Measurements from ENCODE around the gene AWAT2. TPM values are rescaled to one million over a fixed set of nuclear protein-coding genes. Genes with fewer than 3 reads are reported as not detected.
"Not testable (repeated sequence)": the region's sequence is repeated elsewhere in the genome, so short reads cannot be mapped to it uniquely, and the experiment has no call there.

Gene AWAT2
- total and polyA plus RNA-seq, 4 donors = not detected

DNA sequence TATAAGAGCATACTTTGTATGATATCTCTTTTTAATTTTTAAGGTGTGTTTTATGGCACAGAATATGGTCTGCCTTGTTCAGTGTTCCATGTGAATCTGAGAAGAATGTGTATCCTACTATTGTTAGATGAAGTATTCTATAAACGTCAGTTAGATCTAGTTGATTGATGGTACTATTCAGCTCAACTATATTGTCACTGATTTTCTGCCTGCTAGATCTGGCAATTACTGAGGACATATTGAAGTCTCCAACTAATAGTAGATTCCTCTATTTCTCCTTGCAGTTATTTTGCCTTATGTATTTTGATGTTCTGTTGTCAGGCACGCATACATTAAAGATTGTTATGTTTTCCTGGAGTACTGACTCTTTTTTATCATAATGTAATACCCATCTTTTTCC is 39.8 kb downstream of the AWAT2 start:
- Histone ChIP-seq H3K27me3 (ENCODE audit: control insufficient read depth, insufficient read depth, low read length) (no peaks in the 10 kb centered on the region), H3K4me1 (ENCODE audit: control insufficient read depth, insufficient read depth, low read length) (peaks cover 16% of the 10 kb centered on the region), H3K27ac (ENCODE audit: low read depth, low read length) (no peak overlapping the region), H3K4me3 (ENCODE audit: low read depth, low read length) (no peak overlapping the region), H3K9me3 (ENCODE audit: control insufficient read depth, insufficient read depth, low read length) (peaks cover 2% of the 10 kb centered on the region), H3K36me3 (ENCODE audit: control insufficient read depth, insufficient read depth, low read length) (no peaks in the 10 kb centered on the region)
- no CpG with 5 or more reads among the region's 2 CpGs for WGBS (ENCODE audit: insufficient coverage)
- DNase-seq (ENCODE audit: low read depth in 4 of 6, low spot score in 6 of 6) = no peak

DNA sequence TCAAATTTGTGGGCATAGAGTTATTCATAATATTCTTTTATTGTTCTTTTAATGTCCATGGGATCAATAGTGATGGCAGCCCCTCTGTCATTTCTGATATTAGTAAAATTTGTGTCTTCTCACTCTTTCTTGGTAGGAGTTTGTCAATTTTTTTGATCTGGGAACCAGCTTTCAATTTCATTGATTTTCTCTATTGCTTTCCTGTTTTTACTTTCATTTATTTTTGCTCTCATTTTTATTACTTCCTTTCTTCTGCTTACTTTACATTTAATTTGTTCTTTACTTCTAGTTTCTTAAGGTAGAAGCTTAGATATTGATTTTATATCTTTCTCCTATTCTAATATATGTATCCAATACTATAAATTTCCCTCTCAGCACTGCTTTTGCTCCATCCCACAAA is 40.7 kb downstream of the AWAT2 start:
- Histone ChIP-seq H3K27me3 (ENCODE audit: control insufficient read depth, insufficient read depth, low read length) (no peaks in the 10 kb centered on the region), H3K36me3 (ENCODE audit: control insufficient read depth, insufficient read depth, low read length) (no peaks in the 10 kb centered on the region), H3K9me3 (ENCODE audit: control insufficient read depth, insufficient read depth, low read length) (peaks cover 2% of the 10 kb centered on the region), H3K27ac (ENCODE audit: low read depth, low read length) (no peak overlapping the region), H3K4me1 (ENCODE audit: control insufficient read depth, insufficient read depth, low read length) (peaks cover 15% of the 10 kb centered on the region), H3K4me3 (ENCODE audit: low read depth, low read length) (no peak overlapping the region)
- DNase-seq (ENCODE audit: low read depth in 4 of 6, low spot score in 6 of 6) = no peak

DNA sequence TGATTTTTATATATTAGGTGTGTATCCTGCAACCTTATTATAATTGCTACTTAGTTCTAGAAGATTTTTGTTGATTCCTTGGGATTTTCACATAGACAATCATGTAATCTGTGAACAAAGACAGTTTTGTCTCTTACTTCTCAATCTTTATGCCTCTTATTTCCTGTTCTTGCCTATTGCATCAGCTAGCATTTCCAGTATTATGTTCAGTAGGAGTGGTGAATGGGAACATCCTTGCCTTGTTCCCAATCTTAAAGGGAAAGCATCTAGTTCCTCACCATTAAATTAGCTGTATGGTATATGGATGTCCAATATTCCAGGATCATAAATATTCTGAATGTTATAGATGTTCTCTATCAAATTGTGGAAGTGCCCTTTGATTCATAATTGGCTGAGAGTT is 41.8 kb downstream of the AWAT2 start:
- Histone ChIP-seq H3K4me1 (ENCODE audit: control insufficient read depth, insufficient read depth, low read length) (peaks cover 4% of the 10 kb centered on the region), H3K27me3 (ENCODE audit: control insufficient read depth, insufficient read depth, low read length) (no peaks in the 10 kb centered on the region), H3K9me3 (ENCODE audit: control insufficient read depth, insufficient read depth, low read length) (peaks cover 2% of the 10 kb centered on the region), H3K4me3 (ENCODE audit: low read depth, low read length) (no peak overlapping the region), H3K27ac (ENCODE audit: low read depth, low read length) (no peak overlapping the region), H3K36me3 (ENCODE audit: control insufficient read depth, insufficient read depth, low read length) (no peaks in the 10 kb centered on the region)
- DNase-seq (ENCODE audit: low read depth in 4 of 6, low spot score in 6 of 6) = no peak

DNA sequence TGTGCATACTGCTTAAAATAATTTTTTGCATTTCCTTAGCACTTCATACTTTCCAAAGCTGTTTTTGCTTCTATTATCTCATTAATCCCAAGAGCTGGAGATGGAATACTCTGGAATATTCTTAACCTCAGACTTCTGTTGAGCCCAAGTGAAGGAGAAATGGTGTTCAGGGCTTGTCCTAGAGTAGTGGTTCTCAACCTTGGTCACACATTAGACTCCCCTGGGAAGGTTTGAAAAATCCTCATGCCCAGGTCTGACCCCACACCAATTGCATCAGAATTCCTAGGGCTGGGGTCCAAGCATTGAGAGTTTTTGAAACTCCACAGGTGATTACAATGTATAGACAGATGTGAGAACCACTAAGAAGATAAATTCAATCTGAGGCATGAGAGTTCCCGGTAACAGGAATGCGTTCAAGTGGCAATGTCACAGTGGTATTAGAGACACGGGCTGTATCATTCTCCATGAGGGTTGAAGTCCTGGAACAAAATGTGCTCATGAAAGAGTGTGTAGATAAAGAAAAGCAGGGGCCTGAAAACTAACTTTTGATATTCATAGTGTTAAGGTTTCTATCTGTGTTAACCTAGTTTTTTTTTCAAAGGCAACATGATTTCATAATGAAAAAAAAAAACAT is 47.9 kb downstream of the AWAT2 start:
- Histone ChIP-seq H3K27ac (ENCODE audit: low read depth, low read length) (no peak overlapping the region), H3K27me3 (ENCODE audit: control insufficient read depth, insufficient read depth, low read length) (no peaks in the 10 kb centered on the region), H3K36me3 (ENCODE audit: control insufficient read depth, insufficient read depth, low read length) (no peaks in the 10 kb centered on the region), H3K4me3 (ENCODE audit: low read depth, low read length) (no peak overlapping the region), H3K9me3 (ENCODE audit: control insufficient read depth, insufficient read depth, low read length) (peaks cover 2% of the 10 kb centered on the region), H3K4me1 (ENCODE audit: control insufficient read depth, insufficient read depth, low read length) (no peaks in the 10 kb centered on the region)
- WGBS (ENCODE audit: insufficient coverage) = 79% methylated on average over 3 of the region's 3 CpGs
- no peak for DNase-seq (ENCODE audit: low read depth in 4 of 6, low spot score in 6 of 6)

DNA sequence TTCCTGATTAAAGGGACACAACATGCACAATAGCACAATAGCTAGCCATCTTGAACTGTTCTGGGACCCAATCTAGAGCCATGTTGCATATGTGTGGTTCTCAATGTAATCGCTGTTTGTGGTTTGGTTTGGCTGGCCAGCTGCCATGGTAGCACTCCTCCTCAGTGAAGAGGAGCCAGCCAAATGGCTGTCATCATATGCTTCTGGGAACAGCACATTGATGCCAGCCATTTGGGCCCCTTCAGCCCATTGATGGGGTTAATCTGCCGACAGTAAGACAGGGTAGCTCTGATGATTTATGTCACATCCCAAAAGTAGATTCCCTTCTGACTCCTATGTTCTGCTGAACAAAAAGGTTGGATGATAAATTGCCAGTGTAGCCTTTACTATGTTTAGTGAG is 48.5 kb downstream of the AWAT2 start:
- H3K36me3 ChIP-seq (ENCODE audit: control insufficient read depth, insufficient read depth, low read length) = no peaks in the 10 kb centered on the region
- no peaks in the 10 kb centered on the region for H3K9me3 ChIP-seq (ENCODE audit: control insufficient read depth, insufficient read depth, low read length)
- H3K4me3 ChIP-seq (ENCODE audit: low read depth, low read length) = no peak overlapping the region
- WGBS (ENCODE audit: insufficient coverage) = 80% methylated on average over 2 of the region's 2 CpGs
- no peaks in the 10 kb centered on the region for H3K4me1 ChIP-seq (ENCODE audit: control insufficient read depth, insufficient read depth, low read length)
- H3K27me3 ChIP-seq (ENCODE audit: control insufficient read depth, insufficient read depth, low read length) = no peaks in the 10 kb centered on the region
- DNase-seq (ENCODE audit: low read depth in 4 of 6, low spot score in 6 of 6) = no peak
- H3K27ac ChIP-seq (ENCODE audit: low read depth, low read length) = no peak overlapping the region

DNA sequence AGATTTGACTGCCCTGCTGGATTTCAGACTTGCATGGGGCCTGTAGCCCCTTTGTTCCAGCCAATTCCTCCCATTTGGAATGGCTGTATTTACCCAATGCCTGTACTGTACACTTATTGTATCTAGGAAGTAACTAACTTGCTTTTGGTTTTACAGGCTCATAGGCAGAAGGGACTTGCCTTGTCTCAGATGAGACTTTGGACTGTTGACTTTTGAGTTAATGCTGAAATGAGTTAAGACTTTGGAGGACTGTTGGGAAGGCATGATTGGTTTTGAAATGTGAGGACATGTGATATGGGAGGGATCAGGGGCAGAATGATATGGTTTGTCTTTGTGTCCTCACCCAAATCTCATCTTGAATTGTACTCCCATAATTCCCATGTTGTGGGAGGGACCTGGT is 51.4 kb downstream of the AWAT2 start:
- not testable (repeated sequence) for H3K27me3 ChIP-seq (ENCODE audit: control insufficient read depth, insufficient read depth, low read length); H3K9me3 ChIP-seq (ENCODE audit: control insufficient read depth, insufficient read depth, low read length); DNase-seq (ENCODE audit: low read depth in 4 of 6, low spot score in 6 of 6); H3K36me3 ChIP-seq (ENCODE audit: control insufficient read depth, insufficient read depth, low read length); H3K4me1 ChIP-seq (ENCODE audit: control insufficient read depth, insufficient read depth, low read length); H3K4me3 ChIP-seq (ENCODE audit: low read depth, low read length); H3K27ac ChIP-seq (ENCODE audit: low read depth, low read length)

DNA sequence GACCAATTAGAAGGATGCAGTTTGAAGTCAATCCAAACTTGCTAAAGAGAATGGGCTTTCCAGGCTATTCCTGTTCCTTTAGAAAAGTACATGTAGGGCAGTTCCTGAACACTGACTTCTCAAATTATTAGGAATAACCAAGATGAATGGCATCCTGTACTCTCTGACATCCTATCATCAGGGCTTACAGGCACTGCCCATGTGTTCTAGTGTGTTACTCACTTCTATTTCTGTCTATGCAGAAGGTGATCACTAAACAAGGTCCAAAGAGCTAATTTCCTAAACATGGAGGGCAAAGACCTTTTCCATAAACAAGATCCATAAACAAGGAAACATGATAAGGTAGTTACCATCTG is 53.6 kb downstream of the AWAT2 start:
- no peak for DNase-seq (ENCODE audit: low read depth in 4 of 6, low spot score in 6 of 6)
- no peaks in the 10 kb centered on the region for H3K4me1 ChIP-seq (ENCODE audit: control insufficient read depth, insufficient read depth, low read length)
- H3K36me3 ChIP-seq (ENCODE audit: control insufficient read depth, insufficient read depth, low read length) = no peaks in the 10 kb centered on the region
- no peak overlapping the region for H3K27ac ChIP-seq (ENCODE audit: low read depth, low read length)
- no peaks in the 10 kb centered on the region for H3K27me3 ChIP-seq (ENCODE audit: control insufficient read depth, insufficient read depth, low read length)
- no peaks in the 10 kb centered on the region for H3K9me3 ChIP-seq (ENCODE audit: control insufficient read depth, insufficient read depth, low read length)
- no peak overlapping the region for H3K4me3 ChIP-seq (ENCODE audit: low read depth, low read length)

DNA sequence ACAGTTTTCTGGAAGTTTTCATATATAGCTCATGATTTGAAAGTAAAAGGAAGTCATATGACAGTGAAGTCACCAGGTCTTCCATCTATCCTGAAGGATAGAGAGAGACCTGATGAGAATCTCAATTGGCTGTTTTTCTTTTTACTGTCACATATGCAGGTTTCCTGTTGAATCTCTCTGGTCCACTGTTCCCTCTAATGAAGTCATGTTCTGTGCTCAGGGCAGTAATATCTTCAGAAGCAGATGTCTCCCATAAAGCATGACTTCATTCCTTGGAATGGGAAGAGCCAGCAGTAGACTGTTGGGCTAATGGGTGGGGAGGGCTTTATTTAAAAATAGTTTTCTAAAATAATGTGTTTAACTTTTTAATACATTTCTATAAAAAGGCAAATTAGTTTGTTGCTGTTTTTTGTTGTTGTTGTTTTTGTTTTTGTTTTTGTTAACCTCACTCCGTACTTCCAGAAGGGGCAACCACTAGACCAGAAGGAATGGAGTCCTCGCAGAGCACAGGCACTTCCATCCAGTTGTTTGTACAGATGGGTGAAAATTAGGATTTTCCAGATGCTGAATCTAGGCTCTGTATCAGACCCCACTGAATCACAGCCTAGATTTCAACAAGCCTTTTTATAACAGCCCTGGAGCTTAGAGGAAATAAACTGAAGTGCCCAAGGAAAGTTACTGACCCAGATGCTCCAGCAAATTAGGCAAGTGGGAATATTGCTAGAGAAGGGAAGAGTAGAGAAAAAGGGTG is 54.2 kb downstream of the AWAT2 start:
- Histone ChIP-seq H3K9me3 (ENCODE audit: control insufficient read depth, insufficient read depth, low read length) (no peaks in the 10 kb centered on the region), H3K27me3 (ENCODE audit: control insufficient read depth, insufficient read depth, low read length) (no peaks in the 10 kb centered on the region), H3K4me1 (ENCODE audit: control insufficient read depth, insufficient read depth, low read length) (no peaks in the 10 kb centered on the region), H3K27ac (ENCODE audit: low read depth, low read length) (no peak overlapping the region), H3K4me3 (ENCODE audit: low read depth, low read length) (no peak overlapping the region), H3K36me3 (ENCODE audit: control insufficient read depth, insufficient read depth, low read length) (no peaks in the 10 kb centered on the region)
- DNase-seq (ENCODE audit: low read depth in 4 of 6, low spot score in 6 of 6) = no peak
- WGBS (ENCODE audit: insufficient coverage) = no CpG with 5 or more reads among the region's 2 CpGs

DNA sequence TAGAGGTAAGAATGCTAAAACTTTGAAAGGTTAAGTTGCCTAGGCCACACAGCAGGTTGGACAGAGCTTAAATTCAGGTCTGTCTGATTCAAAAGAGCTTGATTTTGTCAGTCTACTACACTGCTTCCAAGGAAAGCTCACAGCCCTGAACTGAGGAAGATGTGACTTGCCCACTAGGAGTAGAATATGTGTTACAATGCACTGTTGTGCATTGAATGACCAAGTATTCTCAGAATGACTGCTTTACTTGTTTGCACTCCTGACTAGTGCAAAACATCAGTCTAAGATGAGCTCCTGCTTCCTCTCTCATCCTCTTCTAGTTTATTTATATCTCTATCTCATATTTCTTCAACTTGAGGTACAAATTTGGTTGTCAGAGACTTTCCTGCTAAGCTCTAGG is 56.2 kb downstream of the AWAT2 start:
- Histone ChIP-seq H3K4me1 (ENCODE audit: control insufficient read depth, insufficient read depth, low read length) (no peaks in the 10 kb centered on the region), H3K4me3 (ENCODE audit: low read depth, low read length) (no peak overlapping the region), H3K27ac (ENCODE audit: low read depth, low read length) (no peak overlapping the region), H3K36me3 (ENCODE audit: control insufficient read depth, insufficient read depth, low read length) (no peaks in the 10 kb centered on the region), H3K9me3 (ENCODE audit: control insufficient read depth, insufficient read depth, low read length) (no peaks in the 10 kb centered on the region), H3K27me3 (ENCODE audit: control insufficient read depth, insufficient read depth, low read length) (no peaks in the 10 kb centered on the region)
- no peak for DNase-seq (ENCODE audit: low read depth in 4 of 6, low spot score in 6 of 6)

DNA sequence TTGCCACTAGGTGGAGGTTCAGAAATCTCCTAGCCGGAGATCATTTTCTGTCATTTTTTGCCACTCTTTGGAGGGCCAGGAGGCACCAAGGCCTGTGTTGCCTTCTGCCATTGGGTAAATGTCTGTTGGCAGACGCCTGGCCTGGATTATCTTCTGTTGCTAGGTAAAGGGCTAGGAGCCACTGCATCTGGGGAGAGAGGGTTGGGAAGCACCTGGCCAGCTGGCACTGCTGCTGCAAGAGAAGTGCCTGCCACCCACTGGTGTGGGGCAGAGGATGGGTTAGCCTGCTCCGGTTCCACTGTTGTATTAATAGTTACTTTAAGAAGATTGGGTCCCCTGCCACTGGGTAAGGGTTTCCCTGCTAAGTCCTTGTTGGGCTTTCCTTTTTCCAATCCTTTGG is 58.1 kb downstream of the AWAT2 start:
- 71% methylated on average over 3 of the region's 3 CpGs for WGBS (ENCODE audit: insufficient coverage)

More for the DNA sequence above, 58.1 kb downstream of the AWAT2 start:
- Histone ChIP-seq H3K36me3 (ENCODE audit: control insufficient read depth, insufficient read depth, low read length) (no peaks in the 10 kb centered on the region), H3K4me1 (ENCODE audit: control insufficient read depth, insufficient read depth, low read length) (no peaks in the 10 kb centered on the region), H3K9me3 (ENCODE audit: control insufficient read depth, insufficient read depth, low read length) (no peaks in the 10 kb centered on the region), H3K4me3 (ENCODE audit: low read depth, low read length) (no peak overlapping the region), H3K27me3 (ENCODE audit: control insufficient read depth, insufficient read depth, low read length) (no peaks in the 10 kb centered on the region), H3K27ac (ENCODE audit: low read depth, low read length) (no peak overlapping the region)
- no peak for DNase-seq (ENCODE audit: low read depth in 4 of 6, low spot score in 6 of 6)
